Upper lobe of left lung (tissue), 4 donors: ENCODE results near the gene WIPF2.

Source experiments
- EP300 ChIP-seq, 4 donors: sonication (generic); formaldehyde crosslinking; IDR thresholded peaks; one replicate each; pipeline ENCODE4 v1.5.1; 2017; ENCODE audit warnings: antibody characterized with exemption in 4 of 4, control low read depth in 2 of 4
- POLR2A ChIP-seq, 4 donors: fragments of 450-650 bp; IDR thresholded peaks; one replicate each; pipeline ENCODE4 v1.5.1; 2016 to 2017; ENCODE audit warnings: antibody characterized with exemption in 4 of 4, mild to moderate bottlenecking in 2 of 4
- POLR2AphosphoS5 ChIP-seq, 2 donors: sonication (generic); formaldehyde crosslinking; IDR thresholded peaks; one replicate each; pipeline ENCODE4 v1.5.1; 2017; ENCODE audit warnings: antibody characterized with exemption in 2 of 2
- TF ChIP-seq, protein P1 (sequence below), 6 experiments: fragments of 450-650 bp in 4 of 6; fragments of 200-600 bp in 2 of 6; sonication (generic) in 2 of 6; IDR thresholded peaks; one replicate each; pipeline ENCODE4 v1.5.1; 2016 to 2019; ENCODE audit warnings: antibody characterized with exemption in 6 of 6

DNA sequence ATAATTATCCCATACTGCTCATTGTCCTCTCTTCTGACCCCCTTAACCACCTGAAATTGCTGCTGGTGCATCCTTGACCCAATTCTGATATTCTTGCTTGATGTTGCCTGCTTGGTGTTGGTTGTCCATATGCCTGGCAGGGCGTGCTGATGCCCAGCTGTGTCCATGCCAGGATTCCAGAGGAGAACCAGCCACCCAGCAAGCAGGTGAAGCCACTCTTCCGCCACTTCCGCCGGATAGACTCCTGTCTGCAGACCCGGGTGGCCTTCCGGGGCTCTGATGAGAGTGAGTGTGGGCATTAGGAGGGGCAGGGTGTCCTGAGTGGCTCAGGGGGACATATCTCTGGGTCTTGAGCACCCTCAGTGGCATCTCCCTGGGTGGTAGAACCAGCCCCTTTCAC, 30.4 kb upstream of the WIPF2 start:
- TF ChIP-seq, protein P1, sequence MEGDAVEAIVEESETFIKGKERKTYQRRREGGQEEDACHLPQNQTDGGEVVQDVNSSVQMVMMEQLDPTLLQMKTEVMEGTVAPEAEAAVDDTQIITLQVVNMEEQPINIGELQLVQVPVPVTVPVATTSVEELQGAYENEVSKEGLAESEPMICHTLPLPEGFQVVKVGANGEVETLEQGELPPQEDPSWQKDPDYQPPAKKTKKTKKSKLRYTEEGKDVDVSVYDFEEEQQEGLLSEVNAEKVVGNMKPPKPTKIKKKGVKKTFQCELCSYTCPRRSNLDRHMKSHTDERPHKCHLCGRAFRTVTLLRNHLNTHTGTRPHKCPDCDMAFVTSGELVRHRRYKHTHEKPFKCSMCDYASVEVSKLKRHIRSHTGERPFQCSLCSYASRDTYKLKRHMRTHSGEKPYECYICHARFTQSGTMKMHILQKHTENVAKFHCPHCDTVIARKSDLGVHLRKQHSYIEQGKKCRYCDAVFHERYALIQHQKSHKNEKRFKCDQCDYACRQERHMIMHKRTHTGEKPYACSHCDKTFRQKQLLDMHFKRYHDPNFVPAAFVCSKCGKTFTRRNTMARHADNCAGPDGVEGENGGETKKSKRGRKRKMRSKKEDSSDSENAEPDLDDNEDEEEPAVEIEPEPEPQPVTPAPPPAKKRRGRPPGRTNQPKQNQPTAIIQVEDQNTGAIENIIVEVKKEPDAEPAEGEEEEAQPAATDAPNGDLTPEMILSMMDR (IDR thresholded peaks at IDR 0.05), result no peak
- TF ChIP-seq POLR2A (IDR thresholded peaks at IDR 0.05) (no peak), POLR2AphosphoS5 (IDR thresholded peaks at IDR 0.05) (no peak), EP300 (IDR thresholded peaks at IDR 0.05) (no peak)
